ENCODE results near the gene ZNF577. TPM values are rescaled to one million over a fixed set of nuclear protein-coding genes. Genes with fewer than 3 reads are reported as not detected.
"Not testable (repeated sequence)": the region's sequence is repeated elsewhere in the genome, so short reads cannot be mapped to it uniquely, and the experiment has no call there.

ZNF577 gene
- total RNA-seq, 2 donors from 2014 or later, result 14.5 to 30.4 TPM

DNA sequence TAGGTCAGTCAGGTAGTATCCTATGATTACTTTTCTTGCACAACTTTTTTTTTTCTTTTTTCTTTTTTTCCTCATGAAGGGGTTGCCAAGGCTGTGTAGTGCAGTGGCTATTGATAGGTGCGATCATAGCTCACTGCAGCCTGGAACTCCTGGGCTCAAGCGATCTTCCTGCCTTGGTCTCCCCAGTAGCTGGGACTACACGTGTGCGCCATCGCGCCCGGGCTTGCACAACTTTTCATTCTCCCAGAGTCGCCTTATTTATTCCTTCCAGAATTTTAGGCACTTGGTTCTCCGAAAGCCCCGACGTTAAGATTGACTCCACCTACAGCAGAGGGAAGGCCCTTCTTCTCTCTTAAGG, 38.7 kb upstream of the ZNF577 start:
- Histone ChIP-seq H3K4me1 (ENCODE audit: control insufficient read depth in 1 of 2, low read depth in 2 of 2) (peaks cover 3 to 12% of the 10 kb centered on the region in 2 donors), H3K27me3 (replicated peaks; ENCODE audit: insufficient read depth) (no peaks in the 10 kb centered on the region), H3K4me3 (peak overlapping the region; percentile 90), H3K36me3 (peaks cover 10% of the 10 kb centered on the region), H3K9me3 (peaks cover 15% of the 10 kb centered on the region), H3K27ac (peak overlapping the region; percentile 75 to 87)
- TF ChIP-seq, protein P1, sequence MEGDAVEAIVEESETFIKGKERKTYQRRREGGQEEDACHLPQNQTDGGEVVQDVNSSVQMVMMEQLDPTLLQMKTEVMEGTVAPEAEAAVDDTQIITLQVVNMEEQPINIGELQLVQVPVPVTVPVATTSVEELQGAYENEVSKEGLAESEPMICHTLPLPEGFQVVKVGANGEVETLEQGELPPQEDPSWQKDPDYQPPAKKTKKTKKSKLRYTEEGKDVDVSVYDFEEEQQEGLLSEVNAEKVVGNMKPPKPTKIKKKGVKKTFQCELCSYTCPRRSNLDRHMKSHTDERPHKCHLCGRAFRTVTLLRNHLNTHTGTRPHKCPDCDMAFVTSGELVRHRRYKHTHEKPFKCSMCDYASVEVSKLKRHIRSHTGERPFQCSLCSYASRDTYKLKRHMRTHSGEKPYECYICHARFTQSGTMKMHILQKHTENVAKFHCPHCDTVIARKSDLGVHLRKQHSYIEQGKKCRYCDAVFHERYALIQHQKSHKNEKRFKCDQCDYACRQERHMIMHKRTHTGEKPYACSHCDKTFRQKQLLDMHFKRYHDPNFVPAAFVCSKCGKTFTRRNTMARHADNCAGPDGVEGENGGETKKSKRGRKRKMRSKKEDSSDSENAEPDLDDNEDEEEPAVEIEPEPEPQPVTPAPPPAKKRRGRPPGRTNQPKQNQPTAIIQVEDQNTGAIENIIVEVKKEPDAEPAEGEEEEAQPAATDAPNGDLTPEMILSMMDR (IDR thresholded peaks at IDR 0.05), result no peak
- DNase-seq (ENCODE audit: low spot score), result no peak
- peak; percentile 3 for ATAC-seq (ENCODE audit: insufficient number of reproducible peaks, low FRiP score, low read depth)

DNA sequence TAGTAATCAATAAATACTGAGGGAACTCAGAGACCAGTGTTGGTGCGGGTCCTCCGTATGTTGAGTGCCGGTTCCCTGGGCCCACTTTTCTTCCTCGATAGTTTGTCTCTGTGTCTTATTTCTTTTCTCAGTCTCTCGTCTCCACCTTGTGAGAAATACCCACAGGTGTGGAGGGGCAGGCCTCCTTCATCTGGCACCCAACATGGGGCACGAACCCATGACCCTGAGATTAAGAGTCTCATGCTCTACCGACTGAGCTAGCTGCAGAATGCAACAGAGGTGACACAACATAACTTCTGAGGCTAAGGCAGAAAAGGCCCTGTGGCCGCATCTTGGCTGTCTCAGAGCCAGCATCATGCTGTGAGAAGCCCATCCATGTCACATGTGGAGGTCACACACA, 34.2 kb upstream of the ZNF577 start:
- Histone ChIP-seq H3K36me3 (no peaks in the 10 kb centered on the region), H3K27me3 (replicated peaks; ENCODE audit: insufficient read depth) (no peaks in the 10 kb centered on the region), H3K9me3 (peaks cover 38% of the 10 kb centered on the region), H3K4me3 (no peak overlapping the region), H3K4me1 (ENCODE audit: control insufficient read depth in 1 of 2, low read depth in 2 of 2) (no peaks in the 10 kb centered on the region), H3K27ac (no peak overlapping the region)
- ATAC-seq (ENCODE audit: insufficient number of reproducible peaks, low FRiP score, low read depth) (no peak), DNase-seq (ENCODE audit: low spot score) (no peak)
- TF ChIP-seq, protein P1 (IDR thresholded peaks at IDR 0.05), result no peak

DNA sequence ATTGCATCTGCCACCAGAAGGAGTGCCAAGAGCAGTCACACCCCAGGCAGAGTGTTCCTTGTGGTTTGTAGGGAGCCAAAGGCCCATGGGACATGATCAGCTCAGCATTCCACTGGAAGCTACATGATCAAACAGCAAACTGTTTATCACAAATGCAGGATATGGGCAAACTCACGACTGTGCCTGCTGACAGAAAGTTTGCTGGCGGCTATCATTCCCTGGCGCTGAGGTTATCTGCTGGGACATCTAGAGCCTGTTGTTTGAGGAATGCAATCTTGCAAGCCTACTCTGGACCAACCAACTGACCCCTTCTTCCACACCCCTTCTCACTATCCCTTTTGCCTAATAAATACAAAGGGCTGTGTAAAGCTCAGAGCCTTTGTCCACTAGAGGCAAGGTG, 31.9 kb upstream of the ZNF577 start:
- no peak for ATAC-seq (ENCODE audit: insufficient number of reproducible peaks, low FRiP score, low read depth)
- no peak for DNase-seq (ENCODE audit: low spot score)
- Histone ChIP-seq H3K9me3 (peaks cover 57% of the 10 kb centered on the region), H3K36me3 (no peaks in the 10 kb centered on the region), H3K4me1 (ENCODE audit: control insufficient read depth in 1 of 2, low read depth in 2 of 2) (no peaks in the 10 kb centered on the region), H3K27me3 (replicated peaks; ENCODE audit: insufficient read depth) (no peaks in the 10 kb centered on the region), H3K4me3 (no peak overlapping the region), H3K27ac (no peak overlapping the region)
- TF ChIP-seq, protein P1 (IDR thresholded peaks at IDR 0.05), result no peak

DNA sequence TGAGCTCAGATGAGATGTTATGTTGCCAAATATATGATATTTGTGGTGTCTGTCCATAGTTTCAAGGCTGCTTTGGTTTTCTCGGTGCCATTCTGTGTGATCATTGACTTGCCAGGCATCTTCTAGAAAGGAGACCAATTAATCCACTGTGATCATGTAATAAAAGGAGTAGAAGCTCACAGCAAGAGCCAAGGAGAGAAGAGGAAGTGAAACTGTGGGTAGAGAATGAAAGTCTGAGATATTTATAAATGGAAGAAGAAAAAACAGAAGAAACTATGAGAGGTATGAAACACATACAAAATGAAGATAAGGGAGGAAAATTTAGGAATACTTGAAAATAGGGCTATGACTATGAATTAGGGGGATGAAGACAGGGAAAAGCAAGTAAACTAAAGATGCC, 28.4 kb upstream of the ZNF577 start:
- peaks cover 51% of the 10 kb centered on the region for H3K9me3 ChIP-seq
- H3K36me3 ChIP-seq, result no peaks in the 10 kb centered on the region
- H3K27me3 ChIP-seq (replicated peaks; ENCODE audit: insufficient read depth), result no peaks in the 10 kb centered on the region
- TF ChIP-seq, protein P1 (IDR thresholded peaks at IDR 0.05), result no peak
- H3K4me3 ChIP-seq, result no peak overlapping the region
- H3K27ac ChIP-seq, result no peak overlapping the region
- H3K4me1 ChIP-seq (ENCODE audit: control insufficient read depth in 1 of 2, low read depth in 2 of 2), result no peaks in the 10 kb centered on the region
- ATAC-seq (ENCODE audit: insufficient number of reproducible peaks, low FRiP score, low read depth), result no peak
- DNase-seq (ENCODE audit: low spot score), result no peak

DNA sequence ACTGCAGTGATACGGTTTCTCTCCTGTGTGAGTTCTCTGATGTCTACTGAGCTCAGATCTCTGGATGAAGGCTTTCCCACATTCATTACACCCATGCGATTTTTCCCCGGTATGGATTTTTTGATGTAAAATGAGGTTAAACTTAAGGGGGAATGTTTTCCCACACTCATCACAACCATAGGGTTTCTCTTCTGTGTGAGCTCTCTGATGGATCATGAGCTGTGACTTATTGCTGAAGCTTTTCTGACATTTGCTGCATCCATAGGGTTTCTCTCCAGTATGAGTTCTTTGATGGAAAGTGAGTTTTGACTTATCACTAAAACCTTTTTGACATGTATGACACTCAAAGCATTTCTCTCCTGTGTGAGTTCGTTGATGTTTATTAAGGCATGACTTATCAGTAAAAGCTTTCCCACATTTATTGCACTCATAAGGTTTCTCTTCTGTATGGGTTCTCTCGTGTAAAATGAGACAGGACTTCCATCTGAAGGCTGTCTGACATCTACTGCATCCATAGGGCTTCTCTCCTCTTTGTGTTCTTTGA, 27.6 kb upstream of the ZNF577 start:
- DNase-seq (ENCODE audit: low spot score) (no peak), ATAC-seq (ENCODE audit: insufficient number of reproducible peaks, low FRiP score, low read depth) (no peak)
- Histone ChIP-seq H3K9me3 (peaks cover 44% of the 10 kb centered on the region), H3K4me3 (no peak overlapping the region), H3K4me1 (ENCODE audit: control insufficient read depth in 1 of 2, low read depth in 2 of 2) (no peaks in the 10 kb centered on the region), H3K27me3 (replicated peaks; ENCODE audit: insufficient read depth) (no peaks in the 10 kb centered on the region), H3K27ac (no peak overlapping the region), H3K36me3 (no peaks in the 10 kb centered on the region)
- TF ChIP-seq, protein P1 (IDR thresholded peaks at IDR 0.05), result no peak

DNA sequence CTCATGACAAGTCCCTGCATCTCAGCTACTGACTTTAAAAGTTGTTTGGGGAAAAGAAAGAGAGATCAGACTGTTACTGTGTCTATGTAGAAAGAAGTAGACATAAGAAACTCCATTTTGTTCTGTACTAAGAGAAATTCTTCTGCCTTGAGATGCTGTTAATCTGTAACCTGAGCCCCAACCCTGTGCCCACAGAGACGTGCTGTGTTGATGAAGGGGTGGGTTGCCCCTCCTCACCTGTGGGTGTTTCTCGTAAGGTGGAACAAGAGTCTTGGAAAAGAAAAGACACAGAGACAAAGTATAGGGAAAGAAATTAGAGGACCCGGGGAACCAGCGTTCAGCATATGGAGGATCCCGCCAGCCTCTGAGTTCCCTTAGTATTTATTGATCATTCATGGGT, 20.2 kb upstream of the ZNF577 start:
- not testable (repeated sequence) for ATAC-seq (ENCODE audit: insufficient number of reproducible peaks, low FRiP score, low read depth); H3K4me3 ChIP-seq

DNA sequence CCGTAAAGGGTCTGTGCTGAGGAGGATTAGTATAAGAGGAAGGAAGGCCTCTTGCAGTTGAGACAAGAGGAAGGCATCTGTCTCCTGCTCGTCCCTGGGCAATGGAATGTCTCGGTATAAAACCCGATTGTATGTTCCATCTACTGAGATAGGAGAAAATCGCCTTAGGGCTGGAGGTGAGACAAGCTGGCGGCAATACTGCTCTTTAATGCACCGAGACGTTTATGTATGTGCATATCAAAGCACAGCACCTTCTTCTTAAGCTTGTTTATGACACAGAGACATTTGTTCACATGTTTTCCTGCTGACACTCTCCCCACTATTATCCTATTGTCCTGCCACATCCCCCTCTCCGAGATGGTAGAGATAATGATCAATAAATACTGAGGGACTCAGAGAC, 18.4 kb upstream of the ZNF577 start:
- not testable (repeated sequence) for H3K9me3 ChIP-seq; ATAC-seq (ENCODE audit: insufficient number of reproducible peaks, low FRiP score, low read depth); H3K27me3 ChIP-seq (replicated peaks; ENCODE audit: insufficient read depth)

More for the DNA sequence above, 20.2 kb upstream of the ZNF577 start:
- H3K36me3 ChIP-seq; H3K27me3 ChIP-seq (replicated peaks; ENCODE audit: insufficient read depth); DNase-seq (ENCODE audit: low spot score); H3K27ac ChIP-seq; H3K9me3 ChIP-seq: not testable (repeated sequence)
- peaks cover 6 to 12% of the 10 kb centered on the region in 2 donors for H3K4me1 ChIP-seq (ENCODE audit: control insufficient read depth in 1 of 2, low read depth in 2 of 2)

DNA sequence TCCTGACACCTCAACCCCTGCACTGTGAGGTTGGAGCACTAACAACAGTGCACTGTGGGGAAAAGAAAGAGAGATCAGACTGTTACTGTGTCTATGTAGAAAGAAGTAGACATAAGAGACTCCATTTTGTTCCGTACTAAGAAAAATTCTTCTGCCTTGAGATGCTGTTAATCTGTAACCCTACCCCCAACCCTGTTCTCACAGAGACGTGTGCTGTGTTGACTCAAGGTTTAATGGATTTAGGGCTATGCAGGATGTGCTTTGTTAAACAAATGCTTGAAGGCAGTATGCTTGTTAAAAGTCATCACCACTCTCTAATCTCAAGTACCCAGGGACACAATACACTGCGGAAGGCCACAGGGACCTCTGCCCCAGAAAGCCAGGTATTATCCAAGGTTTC, 17.9 kb upstream of the ZNF577 start:
- H3K9me3 ChIP-seq, result peaks cover 10% of the 10 kb centered on the region
- not testable (repeated sequence) for H3K36me3 ChIP-seq; H3K27me3 ChIP-seq (replicated peaks; ENCODE audit: insufficient read depth); H3K27ac ChIP-seq; ATAC-seq (ENCODE audit: insufficient number of reproducible peaks, low FRiP score, low read depth); DNase-seq (ENCODE audit: low spot score); H3K4me3 ChIP-seq
- H3K4me1 ChIP-seq (ENCODE audit: control insufficient read depth in 1 of 2, low read depth in 2 of 2), result peaks cover 6 to 14% of the 10 kb centered on the region in 2 donors

More for the DNA sequence above, 18.4 kb upstream of the ZNF577 start:
- peaks cover 6 to 14% of the 10 kb centered on the region in 2 donors for H3K4me1 ChIP-seq (ENCODE audit: control insufficient read depth in 1 of 2, low read depth in 2 of 2)
- H3K36me3 ChIP-seq; DNase-seq (ENCODE audit: low spot score); H3K27ac ChIP-seq; H3K4me3 ChIP-seq: not testable (repeated sequence)
